GM10266 (cell line): ENCODE measurements around the gene ARSG.

Experiments
- DNase-seq: peaks from one replicate; pipeline ENCODE4 v3.0.0; 2012; ENCODE audit errors: extremely low spot score
- TF ChIP-seq, protein P1 (sequence below): IDR thresholded peaks from 2 replicates; pipeline ENCODE4 v1.5.1; 2012; ENCODE audit warnings: mild to moderate bottlenecking, low read depth; ENCODE audit not compliant: control insufficient read depth, insufficient read depth; ENCODE audit errors: missing control alignments

The ARSG gene

DNA sequence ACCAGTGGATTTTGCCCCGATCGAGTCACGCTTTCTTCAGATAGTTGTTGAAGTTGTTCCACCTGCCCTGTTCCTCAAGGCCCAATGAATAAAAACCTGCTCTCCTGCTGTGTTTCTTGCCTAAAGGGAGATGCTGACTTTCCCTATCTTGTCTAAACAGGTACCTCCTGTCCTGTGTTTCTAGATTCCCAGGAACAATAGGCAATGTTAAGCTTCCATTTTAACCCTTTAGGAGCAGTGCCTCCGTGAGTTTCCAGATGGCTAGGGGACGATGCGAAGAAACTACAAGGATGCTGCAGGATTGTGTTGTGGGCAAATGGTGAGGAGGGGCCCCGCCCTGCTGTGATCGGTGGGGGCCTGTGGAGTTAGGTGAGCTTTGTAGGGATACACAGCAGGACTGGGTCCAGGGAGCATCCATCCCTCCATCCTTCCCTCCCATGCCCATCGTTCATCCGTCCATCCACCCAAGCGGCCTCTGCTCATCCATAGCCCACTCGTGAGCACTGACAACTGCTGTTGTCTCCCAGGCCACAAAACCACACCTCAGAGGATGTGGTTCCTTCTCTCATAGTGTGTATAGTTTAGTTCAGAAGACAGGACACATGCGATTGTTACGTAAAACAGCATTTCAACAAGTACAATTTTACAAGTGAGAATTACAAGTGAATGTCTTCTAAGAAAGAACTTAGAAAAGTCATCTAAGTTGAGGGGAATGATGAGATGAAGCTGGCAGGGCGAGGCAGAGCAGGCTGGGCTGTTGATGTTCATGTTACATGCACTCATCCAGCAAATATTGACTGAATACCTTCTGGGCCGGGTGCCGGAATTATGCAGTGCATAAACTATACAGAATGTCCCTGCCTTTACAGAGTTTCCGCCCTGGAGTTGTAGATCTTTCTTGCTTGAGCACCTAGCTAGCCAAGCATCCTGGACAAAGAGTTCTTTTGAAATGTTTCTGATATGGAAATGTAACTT, 5.2 kb downstream of the ARSG start:
- TF ChIP-seq, protein P1, sequence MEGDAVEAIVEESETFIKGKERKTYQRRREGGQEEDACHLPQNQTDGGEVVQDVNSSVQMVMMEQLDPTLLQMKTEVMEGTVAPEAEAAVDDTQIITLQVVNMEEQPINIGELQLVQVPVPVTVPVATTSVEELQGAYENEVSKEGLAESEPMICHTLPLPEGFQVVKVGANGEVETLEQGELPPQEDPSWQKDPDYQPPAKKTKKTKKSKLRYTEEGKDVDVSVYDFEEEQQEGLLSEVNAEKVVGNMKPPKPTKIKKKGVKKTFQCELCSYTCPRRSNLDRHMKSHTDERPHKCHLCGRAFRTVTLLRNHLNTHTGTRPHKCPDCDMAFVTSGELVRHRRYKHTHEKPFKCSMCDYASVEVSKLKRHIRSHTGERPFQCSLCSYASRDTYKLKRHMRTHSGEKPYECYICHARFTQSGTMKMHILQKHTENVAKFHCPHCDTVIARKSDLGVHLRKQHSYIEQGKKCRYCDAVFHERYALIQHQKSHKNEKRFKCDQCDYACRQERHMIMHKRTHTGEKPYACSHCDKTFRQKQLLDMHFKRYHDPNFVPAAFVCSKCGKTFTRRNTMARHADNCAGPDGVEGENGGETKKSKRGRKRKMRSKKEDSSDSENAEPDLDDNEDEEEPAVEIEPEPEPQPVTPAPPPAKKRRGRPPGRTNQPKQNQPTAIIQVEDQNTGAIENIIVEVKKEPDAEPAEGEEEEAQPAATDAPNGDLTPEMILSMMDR = no peak
- no peak for DNase-seq

DNA sequence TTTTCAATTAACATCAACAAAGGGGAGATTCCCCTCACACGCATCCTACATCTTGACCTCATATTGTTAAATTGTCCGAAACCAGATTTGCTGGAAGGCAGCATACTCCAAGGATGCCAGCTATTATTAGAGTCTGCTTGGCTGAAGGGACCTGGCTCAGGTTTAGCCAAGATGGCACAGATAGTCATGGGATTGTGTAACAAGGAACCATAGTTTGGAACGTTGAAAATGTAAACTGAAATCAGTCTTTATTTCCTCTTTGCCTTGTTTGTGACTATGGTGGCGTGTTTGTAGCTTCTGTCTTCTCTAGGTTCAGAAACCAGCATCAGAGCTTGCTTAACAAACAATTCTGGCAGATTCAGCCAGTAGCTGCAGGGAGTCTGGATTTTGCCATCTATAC, 5.9 kb downstream of the ARSG start:
- TF ChIP-seq, protein P1 = no peak
- DNase-seq = no peak

DNA sequence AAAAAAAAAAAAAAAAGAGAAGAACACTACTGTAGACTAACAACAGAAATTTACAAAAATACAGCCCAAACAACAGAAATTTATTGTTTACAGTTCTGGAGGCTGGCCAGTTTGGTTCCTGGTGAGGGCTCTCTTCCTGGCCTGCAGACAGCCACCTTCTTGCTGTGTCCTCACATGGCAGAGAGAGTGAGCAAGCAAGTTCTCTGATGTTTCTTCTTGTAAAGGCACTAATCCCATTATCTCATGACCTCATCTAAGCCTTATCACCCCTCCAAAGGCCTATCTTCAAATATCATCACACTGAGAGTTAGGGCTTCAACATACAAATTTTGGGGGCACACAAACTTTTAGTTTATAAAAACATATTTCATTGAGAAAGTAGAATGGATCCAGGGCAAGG, 7.3 kb downstream of the ARSG start:
- no peak for DNase-seq
- TF ChIP-seq, protein P1 = no peak

DNA sequence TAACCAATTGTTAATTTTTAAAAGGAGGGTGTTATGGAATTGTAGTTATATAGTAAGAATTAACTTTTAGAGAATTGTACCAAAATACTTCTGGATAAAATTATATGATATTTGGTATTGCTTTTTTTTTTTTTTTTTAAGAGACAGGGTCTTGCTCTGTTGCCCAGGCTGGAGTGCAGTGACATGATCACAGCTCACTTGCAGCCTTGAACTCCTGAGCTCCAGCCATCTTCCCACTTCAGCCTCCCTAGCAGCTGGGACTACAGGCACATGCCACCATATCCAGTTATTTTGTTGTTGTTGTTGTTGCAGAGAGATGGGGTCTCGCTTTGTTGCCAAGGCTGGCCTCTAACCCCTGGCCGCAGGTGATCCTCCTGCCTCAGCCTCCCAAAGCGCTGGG, 8.5 kb downstream of the ARSG start:
- TF ChIP-seq, protein P1 = no peak
- no peak for DNase-seq

DNA sequence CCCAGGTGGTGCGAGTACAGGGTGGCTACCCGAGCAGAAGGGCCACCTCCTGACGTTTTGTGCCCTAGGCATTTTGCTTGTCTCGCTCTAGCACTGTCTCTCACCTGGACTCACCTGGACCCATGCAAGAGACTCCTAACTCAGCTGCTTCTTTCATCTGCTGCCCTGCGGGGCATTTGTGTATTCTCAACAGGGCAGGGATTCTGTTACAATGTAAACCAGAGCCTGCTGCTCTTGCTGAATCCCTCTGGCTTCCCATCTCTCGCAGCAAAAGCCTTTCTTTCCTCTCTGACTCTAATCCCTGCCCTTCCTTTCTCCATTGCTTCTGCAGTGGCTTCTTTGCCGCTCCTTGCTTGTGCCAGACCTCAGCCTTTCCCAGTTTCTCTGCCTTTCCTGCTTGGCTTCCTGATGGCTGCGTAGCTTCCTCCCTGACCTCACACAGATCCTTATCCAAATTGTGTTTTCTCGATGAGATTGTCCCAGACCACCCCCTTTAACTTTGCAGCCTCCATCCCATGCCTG, 10.2 kb downstream of the ARSG start:
- no peak for DNase-seq
- TF ChIP-seq, protein P1 = no peak

DNA sequence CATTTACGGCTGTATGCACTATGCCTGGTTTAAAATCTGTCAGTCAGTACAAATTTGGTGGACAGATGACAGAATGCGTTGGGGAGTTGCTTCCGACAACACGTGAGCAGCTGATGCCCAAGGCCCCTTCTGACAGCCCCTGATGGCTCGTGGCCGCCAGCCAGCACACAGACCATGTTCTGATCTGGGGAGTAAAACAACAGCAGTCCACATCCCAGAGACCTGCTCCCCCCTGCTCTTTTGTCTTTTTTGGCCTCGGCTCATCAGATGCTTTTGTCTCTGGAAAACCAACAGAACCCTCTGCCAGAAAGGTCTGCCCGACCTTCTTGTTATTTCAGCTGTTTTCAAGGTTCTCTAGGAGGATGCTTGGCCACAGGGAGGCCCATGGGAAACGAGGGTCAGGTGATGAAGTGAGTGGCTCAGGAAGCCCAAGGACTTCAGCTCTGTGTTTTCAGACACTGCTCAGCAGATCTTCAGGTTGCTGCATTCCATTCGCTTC, 10.8 kb downstream of the ARSG start:
- DNase-seq = no peak
- TF ChIP-seq, protein P1 = no peak

DNA sequence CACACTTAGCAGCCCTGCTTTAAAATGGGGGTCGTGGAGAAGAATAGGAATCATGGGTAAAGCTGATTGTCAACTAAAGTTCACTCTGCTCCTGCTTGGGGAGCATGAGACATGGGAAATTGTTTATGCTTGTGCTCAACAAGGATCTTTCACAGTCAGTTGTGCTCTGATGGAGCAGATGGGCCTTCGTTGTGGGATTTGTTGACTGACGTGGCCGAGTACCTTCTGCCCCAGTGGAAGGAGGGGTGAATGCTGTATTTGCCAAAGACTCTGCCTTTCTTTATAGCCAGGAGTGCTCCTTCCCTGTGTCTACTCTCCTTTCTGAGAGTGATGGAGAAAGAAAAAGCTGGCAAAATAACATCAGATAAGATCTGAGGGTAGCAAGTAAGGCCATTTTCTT, 11.4 kb downstream of the ARSG start:
- DNase-seq = no peak
- TF ChIP-seq, protein P1 = no peak
